GM21786 (cell line): Measurements from ENCODE around the gene DSCAM.

Experiments
- ATAC-seq: cut with Tn5 transposase; IDR thresholded peaks from one replicate; pipeline ENCODE4 v1.9.1; 2021; ENCODE audit not compliant: unreplicated experiment

The DSCAM gene

GRCh38 chr21:40668555-40669275, 178.2 kb downstream of the DSCAM start:
- ATAC-seq: no peak

GRCh38 chr21:40667967-40668366, 179.0 kb downstream of the DSCAM start:
- no peak for ATAC-seq

- no peak for ATAC-seq
Observed at GRCh38 chr21:40662889-40663288, 184.1 kb downstream of the DSCAM start.

GRCh38 chr21:40660461-40660860, 186.5 kb downstream of the DSCAM start:
- ATAC-seq: no peak

GRCh38 chr21:40658311-40658710, 188.6 kb downstream of the DSCAM start:
- ATAC-seq: no peak

GRCh38 chr21:40652436-40652835, 194.5 kb downstream of the DSCAM start:
- no peak for ATAC-seq

GRCh38 chr21:40647706-40648105, 199.3 kb downstream of the DSCAM start:
- no peak for ATAC-seq

GRCh38 chr21:40646651-40647050, 200.3 kb downstream of the DSCAM start:
- no peak for ATAC-seq

GRCh38 chr21:40641042-40641441, 205.9 kb downstream of the DSCAM start:
- ATAC-seq: no peak

GRCh38 chr21:40640266-40640789, 206.6 kb downstream of the DSCAM start:
- no peak for ATAC-seq

GRCh38 chr21:40639616-40640194, 207.3 kb downstream of the DSCAM start:
- ATAC-seq: no peak

GRCh38 chr21:40638466-40639251, 208.3 kb downstream of the DSCAM start:
- ATAC-seq: no peak

- ATAC-seq: no peak
Observed at GRCh38 chr21:40636026-40636425, 210.9 kb downstream of the DSCAM start.

GRCh38 chr21:40635391-40635790, 211.6 kb downstream of the DSCAM start:
- no peak for ATAC-seq

- ATAC-seq: no peak
Observed at GRCh38 chr21:40634141-40634540, 212.8 kb downstream of the DSCAM start.

- ATAC-seq: no peak
Observed at GRCh38 chr21:40633048-40633447, 213.9 kb downstream of the DSCAM start.

- ATAC-seq: no peak
Observed at GRCh38 chr21:40631211-40631610, 215.7 kb downstream of the DSCAM start.

- ATAC-seq: no peak
Observed at GRCh38 chr21:40625991-40626390, 221.0 kb downstream of the DSCAM start.

GRCh38 chr21:40623528-40623927, 223.4 kb downstream of the DSCAM start:
- no peak for ATAC-seq

- ATAC-seq: no peak
Observed at GRCh38 chr21:40622531-40622930, 224.4 kb downstream of the DSCAM start.

- ATAC-seq: no peak
Observed at GRCh38 chr21:40620386-40621145, 226.4 kb downstream of the DSCAM start.
